Sciatic nerve (tissue), 2 donors: ENCODE measurements around the gene FHL1. TPM values are rescaled to one million over a fixed set of nuclear protein-coding genes. Genes with fewer than 3 reads are reported as not detected.
"Not testable (repeated sequence)": the region's sequence is repeated elsewhere in the genome, so short reads cannot be mapped to it uniquely, and the experiment has no call there.

Experiments
- ATAC-seq: fragments of 200-7000 bp; cut with Tn5 transposase; one replicate; pipeline ENCODE4 v1.9.1; 2020; ENCODE audit warnings: mild to moderate bottlenecking, moderate library complexity
- DNase-seq: peaks from one replicate; pipeline ENCODE4 v3.0.0-alpha.2; 2020; ENCODE audit warnings: low spot score
- intact Hi-C: fragments of 100-400 bp; cut with DNase I; formaldehyde crosslinking; loops from one replicate; pipeline ENCODE4 v1.14.2; 2022
- total RNA-seq: library from RNA; stranded (reverse); fragmentation: NEBNext Ultra II Directional; extraction: Animal tissue kit (Norgen Biotek cat#: 25700); gene quantifications from one replicate; pipeline ENCODE4 v1.2.1, GENCODE V29; 2021
- donor health status: DM: no; HTN: no; CAD: no.
- donor health status: DM: no; HTN: no; CAD: no.

FHL1 gene
- total RNA-seq: 174 TPM

DNA sequence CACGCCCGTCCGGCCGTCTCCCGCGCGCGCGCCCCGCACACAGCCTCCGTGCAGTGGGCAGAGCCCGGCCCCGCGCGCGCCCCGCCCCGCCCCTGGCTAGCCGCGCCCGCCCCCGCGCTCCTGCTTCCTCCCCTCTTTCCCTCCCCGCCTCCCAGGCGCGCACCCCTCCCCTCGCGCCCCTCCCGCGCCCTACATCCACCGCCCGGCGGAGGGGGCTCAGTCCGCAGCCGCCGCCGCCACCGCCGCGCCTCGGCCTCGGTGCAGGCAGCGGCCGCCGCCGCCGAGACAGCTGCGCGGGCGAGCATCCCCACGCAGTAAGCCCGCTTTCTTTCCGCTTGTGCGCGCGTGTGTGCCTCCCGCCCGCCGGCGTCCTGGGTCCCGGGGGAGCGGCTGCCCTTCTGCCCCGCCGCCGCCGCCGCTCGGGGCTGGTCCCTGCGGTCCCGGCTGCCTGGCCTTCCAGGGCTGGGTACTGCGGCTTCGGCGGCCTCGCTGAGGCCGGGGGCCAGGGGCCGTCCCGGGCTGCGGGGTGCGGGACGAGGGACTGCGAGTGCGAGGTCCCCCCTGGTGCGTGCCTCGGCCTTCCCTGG lies at the start of gene FHL1:
Gene FHL1 (plus strand): TSS at position 219 of the 587 bp plus-strand sequence.
- DNase-seq (peak; percentile 80), ATAC-seq (peak; percentile 86)
- intact Hi-C loops: no loop called here

- intact Hi-C loops: no loop called here
- DNase-seq (no peak), ATAC-seq (no peak)
These were observed 49.2 kb upstream of the FHL1 start for GRCh38 chrX:136097871-136098805.

- no peak for DNase-seq
- intact Hi-C loops: no loop called here
- ATAC-seq: no peak
These were observed 42.4 kb upstream of the FHL1 start for GRCh38 chrX:136104936-136105335.

DNA sequence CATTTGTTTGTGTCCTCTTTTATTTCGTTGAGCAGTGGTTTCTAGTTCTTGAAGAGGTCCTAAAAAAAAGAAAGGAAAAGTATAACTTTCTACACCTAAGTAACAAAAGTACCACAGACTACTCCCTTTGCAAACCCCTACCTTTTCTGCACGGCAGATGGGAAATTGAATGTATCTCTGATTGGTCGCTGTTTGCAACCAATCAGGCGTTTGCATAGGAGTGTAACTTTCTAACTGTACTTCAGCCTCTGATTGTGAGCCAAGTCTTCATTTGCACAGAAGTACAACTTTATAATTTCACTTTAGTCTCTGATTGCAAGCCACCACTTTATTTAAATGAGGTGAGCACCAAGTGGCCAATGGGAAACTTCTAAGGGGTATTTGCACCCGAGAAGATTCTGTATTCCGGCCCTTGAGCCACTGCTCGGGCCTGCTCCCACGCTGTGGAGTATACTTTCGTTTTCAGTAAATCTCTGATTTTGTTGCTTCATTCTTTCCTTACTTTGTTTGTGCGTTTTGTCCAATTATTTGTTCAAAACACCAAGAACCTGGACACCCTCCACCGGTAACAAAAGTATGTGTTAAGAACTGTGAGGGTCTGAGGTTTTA lies 40.3 kb upstream of the FHL1 start:
- no peak for ATAC-seq
- intact Hi-C loops: no loop called here
- DNase-seq: no peak

- DNase-seq, intact Hi-C loops, ATAC-seq: not testable (repeated sequence)
These were observed 38.4 kb upstream of the FHL1 start for GRCh38 chrX:136108905-136109304.

DNA sequence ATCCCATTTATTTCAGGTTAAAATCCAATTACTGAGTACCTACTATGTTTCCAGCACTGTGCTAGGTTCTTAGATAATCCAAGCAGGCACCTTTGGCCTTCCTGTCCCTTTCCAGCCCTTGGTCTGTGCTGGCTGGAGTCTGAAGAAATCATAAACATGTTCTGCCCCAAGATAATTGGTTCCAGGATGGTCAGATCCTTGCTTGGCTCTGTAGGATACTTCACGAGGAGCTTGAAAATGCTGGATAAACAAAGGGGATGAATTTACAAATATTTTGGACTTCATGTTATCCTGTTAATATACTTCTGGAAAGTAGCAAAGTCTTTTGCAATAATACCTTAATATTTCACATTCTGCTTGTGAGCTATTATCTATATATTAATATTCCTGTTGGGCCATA lies 35.0 kb upstream of the FHL1 start:
- intact Hi-C loops: no loop called here
- no peak for DNase-seq
- no peak for ATAC-seq

DNA sequence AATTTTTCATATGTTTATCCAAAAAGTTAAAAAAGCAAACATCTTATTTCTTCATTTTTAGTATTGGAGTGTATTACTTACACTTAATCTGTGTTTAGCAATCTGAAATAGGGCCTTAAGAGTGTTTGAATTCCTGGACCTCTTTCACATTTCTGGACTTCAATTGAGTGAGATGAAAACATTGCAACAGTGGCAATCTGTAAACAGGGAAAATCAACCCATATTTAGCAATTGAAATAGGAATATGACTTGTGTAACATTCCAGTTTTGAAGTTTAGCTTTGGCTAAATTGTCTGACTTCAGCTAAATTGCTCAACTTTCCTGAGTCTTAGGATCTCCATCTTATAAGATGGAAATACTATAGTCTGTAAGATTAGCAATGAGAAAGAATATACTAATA lies 34.6 kb upstream of the FHL1 start:
- intact Hi-C loops: no loop called here
- DNase-seq (no peak), ATAC-seq (peak; percentile 34)

GRCh38 chrX:136115126-136115903 lies 32.0 kb upstream of the FHL1 start:
- DNase-seq: no peak
- intact Hi-C loops: no loop called here
- peak; percentile 44 for ATAC-seq

DNA sequence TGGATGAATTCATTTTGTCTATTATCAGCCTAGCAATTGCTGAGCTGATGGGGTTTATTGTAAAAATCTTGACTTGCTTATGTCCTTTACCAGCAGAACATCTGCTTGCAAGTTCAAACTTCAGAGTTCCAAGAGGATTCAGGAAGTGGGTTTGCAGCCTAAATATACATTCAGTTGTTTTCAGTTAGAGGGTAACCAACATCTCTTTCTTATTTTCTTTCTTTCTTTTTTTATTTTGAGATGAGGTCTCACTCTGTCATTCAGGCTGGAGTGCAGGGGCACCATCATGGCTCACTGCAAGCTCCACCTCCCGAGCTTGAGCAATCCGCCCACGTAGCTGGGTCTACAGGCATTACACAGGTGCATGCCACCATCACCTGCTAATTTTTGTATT lies 31.4 kb upstream of the FHL1 start:
- intact Hi-C loops: no loop called here
- ATAC-seq: no peak
- DNase-seq: no peak

- DNase-seq (no peak), ATAC-seq (peak; percentile 57)
- intact Hi-C loops: no loop called here
These were observed 25.5 kb upstream of the FHL1 start for GRCh38 chrX:136121788-136122187.

DNA sequence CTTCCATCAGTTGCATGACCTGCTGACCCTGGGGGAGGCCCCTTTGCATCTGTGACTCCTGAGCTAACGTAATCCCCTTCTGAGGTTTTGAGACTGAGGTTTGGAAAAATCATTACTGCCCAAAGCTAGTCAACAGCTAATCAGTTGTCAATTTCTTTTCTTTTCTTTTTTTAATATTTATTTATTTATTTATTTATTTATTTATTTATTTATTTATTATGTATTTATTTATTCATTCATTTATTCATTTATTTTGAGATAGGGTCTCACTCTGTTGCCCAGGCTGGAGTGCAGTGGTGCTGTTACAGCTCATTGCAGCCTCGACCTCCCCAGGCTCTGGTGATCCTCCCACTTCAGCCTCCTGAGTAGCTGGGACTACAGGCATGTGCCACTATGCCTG lies 25.1 kb upstream of the FHL1 start:
- ATAC-seq (no peak), DNase-seq (no peak)
- intact Hi-C loops: no loop called here

DNA sequence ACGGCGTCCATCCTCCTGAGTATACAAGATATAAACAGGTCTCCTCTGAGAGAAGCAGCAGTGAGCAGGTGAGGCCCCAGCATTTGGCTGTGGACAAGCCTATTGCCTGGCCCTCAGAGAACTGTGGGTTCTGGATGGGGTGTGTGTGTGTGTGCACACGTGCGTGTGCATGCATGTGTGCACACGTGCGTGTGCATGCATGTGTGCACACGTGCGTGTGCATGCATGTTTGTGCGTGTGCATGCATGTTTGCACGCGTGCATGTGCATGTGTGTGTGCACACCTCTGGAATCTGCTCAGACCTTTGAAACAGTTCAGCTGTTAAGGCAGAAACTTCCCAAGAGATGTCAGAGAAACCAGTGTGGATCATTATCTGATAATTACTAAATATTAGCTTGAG lies 22.2 kb upstream of the FHL1 start:
- ATAC-seq (no peak), DNase-seq (no peak)
- intact Hi-C loops: no loop called here

DNA sequence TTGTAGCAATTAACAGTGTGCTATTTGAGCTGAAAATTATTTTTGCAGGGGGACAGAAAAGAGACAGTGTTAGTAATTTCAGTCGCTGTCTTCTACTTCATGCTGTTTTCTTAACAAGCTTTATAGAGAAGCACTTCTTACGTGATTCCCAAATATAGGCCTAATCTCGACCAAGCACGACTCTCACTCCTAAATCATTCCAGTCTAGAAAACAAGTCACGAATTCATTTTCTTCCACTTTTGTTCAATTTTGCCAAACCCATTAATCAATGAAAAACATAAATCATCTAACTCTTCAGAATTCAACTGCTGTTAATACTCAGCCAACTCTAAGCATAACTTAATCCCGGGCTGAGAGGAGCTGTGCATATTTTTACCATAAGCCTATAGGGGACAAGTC lies 21.0 kb upstream of the FHL1 start:
- intact Hi-C loops: no loop called here
- ATAC-seq (no peak), DNase-seq (no peak)

DNA sequence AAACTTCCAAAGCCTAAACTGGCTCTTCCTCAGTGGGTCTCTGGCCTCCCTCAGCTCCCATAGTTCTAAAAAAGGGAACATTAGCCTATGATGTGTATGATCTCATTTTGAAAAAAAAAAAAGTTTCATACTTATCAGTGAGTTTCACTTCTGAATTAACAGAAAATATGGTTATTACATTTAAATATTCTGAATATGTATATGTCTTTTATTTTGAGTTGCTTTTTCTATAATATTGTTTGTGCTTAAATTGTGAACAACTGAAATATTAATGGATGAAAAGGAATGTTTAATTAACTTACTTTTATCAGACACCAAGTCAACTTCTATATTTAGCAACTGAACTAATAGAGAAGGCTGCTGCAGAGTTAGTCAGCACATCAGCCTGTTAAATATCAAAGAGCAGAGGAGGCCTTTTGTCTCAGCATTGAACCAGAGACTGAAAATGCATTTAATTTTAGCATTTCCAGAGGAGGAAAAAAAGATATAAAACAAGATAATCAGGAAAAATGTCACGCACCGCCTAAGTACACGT lies 20.4 kb upstream of the FHL1 start:
- intact Hi-C loops: no loop called here
- ATAC-seq (no peak), DNase-seq (no peak)

GRCh38 chrX:136128743-136129142 lies 18.6 kb upstream of the FHL1 start:
- intact Hi-C loops: no loop called here
- no peak for DNase-seq
- ATAC-seq: no peak

DNA sequence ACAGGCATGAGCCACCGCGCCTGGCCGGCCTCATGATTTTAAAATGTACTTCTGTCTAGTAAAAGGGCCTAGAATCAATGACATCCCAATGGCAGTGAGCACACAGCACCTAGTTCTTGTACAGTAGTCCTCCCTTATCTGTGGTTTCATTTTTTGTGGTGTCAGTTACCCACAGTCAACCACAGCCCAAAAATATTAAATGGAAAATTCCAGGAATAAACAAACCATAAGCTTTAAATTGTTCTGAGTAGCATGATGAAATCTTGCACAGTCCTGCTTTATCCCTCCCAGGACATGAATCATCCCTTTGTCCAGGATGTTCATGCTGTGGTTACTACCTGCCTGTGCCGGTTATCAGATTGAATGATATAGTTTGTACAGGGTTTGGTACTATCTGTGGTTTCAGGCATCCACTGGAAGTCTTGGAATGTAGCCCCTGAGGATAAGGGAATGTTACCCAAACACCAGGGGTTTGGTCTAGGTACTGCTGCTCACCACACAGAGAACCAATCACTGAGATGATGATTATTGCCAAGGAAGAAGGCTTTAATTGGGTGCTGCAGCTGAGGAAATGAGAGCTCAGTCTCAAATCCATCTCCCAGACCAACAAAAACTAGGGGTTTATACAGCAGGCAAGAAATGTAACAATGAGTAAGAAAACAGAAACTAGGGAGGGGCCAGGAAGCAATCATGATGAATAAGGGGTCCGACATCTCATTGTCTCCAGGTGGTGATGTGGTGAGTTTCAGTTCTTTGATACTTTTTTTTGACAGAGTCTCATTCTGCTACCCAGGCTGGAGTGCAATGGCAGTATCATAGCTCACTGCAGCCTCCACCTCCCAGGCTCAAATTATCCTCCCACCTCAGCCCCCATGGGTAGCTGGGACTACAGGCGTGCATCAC lies 16.2 kb upstream of the FHL1 start:
- intact Hi-C loops: no loop called here

DNA sequence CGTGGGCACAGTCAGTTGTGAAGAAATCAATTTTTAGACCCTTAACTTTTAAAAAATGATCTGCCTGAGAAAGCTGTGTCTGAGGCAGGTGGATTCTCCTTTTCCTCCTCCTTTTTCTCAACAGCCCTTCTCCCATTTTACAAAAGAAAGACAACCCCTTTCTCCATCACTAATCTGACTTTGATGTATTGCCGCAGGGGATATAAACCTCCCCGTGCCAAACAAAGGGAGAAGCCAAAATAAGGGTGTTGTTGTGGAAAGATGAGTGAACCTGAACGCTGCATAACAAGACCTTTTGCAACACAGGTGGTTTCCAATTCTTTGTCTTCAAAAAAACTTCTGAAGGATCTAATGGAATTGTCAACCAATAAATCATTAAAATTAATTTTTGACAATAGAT lies 8.4 kb upstream of the FHL1 start:
- intact Hi-C loops: no loop called here
- ATAC-seq (no peak), DNase-seq (no peak)

More for the DNA sequence above, 16.2 kb upstream of the FHL1 start:
- ATAC-seq: peak; percentile 34
- no peak for DNase-seq

DNA sequence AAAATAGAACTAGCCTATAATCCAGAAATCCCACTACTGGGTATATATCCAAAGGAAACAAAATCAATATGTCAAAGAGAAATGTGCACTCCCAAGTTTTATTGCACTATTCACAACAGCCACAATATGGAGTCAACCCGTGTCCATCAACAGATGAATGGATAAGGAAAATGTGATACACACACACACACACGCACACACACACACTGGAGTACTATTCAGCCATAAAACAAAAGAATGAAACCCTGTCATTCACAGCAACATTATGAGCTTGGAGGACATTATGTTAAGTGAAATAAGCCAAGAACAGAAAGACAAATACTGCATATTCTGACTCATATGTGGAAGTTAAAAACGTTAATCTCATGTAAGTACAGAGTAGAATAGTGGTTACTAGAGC lies 5.8 kb upstream of the FHL1 start:
- DNase-seq (no peak), ATAC-seq (no peak)

More for the DNA sequence above, 5.8 kb upstream of the FHL1 start:
- intact Hi-C loops: no loop called here
